Measurements from ENCODE around the gene IGLL1.
"Not testable (repeated sequence)": the region's sequence is repeated elsewhere in the genome, so short reads cannot be mapped to it uniquely, and the experiment has no call there.

The IGLL1 gene

DNA sequence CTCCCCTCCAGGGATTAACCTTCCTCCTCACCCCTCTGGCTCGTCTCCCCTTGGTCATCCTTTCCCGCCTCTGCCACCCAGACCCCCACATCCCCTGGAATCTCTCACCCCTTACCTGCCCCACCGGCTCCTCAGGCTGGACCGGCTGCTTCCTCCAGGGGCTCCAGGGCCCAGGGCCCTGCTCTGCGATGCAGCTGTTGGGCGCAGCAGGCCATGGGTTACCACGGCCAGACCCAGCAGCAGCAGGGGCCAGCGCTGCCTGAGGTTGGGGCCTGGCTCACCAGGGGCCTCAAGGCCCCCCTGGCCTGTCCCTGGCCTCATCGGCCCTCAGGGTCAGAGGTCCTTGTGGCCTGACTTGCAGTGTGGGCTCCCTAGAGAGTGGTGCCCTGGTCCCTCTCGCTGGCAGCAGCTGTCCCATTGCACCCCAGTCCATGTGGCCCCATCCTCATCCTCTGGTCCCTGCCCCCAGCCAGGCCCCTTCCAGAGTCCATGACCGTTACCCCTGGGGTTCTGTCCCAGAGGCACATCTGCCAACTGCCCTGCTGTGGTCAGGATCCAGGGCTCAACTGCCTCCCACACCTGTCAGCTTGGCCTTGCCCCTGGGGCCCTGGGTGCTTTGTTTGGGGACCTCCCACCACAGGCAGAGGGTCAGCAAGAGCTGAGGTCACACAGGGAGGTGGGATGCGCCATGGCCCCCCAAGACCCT lies at the start of gene IGLL1:
Gene IGLL1 (minus strand): TSS at position 421 of the 706 bp plus-strand sequence. CDS start 100 bp downstream, at position 321.
- no peak for DNase-seq

DNA sequence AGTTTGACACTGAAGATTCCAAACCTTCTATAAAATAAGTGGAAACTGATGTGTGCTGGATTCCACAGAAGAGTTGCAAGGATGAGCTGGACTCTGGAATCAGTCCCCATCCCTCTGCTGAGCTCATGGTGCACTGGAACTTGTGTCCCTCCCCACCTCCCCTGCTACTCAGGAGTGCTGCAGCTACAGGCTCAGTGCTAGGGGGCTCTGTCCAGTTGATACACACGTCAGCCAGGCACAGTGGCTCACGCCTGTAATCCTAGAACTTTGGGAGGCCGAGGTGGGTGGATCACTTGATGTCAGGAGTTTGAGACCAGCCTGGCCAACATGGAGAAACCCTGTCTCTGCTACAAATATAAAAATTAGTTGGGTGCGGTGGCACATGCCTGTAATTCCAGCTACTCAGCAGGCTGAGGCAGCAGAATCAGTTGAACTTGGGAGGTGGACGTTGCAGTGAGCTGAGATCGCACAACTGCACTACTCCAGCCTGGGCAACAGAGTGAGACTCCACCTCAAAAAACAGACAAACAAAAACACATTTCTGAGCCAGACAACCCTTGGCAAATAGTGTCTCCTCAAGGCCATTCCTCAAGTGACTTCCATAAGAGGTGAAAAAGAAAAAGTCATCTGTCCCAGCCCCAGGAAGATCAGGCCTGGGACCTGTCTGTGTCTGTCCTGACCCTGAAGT lies 48.1 kb upstream of the IGLL1 start:
- not testable (repeated sequence) for DNase-seq

DNA sequence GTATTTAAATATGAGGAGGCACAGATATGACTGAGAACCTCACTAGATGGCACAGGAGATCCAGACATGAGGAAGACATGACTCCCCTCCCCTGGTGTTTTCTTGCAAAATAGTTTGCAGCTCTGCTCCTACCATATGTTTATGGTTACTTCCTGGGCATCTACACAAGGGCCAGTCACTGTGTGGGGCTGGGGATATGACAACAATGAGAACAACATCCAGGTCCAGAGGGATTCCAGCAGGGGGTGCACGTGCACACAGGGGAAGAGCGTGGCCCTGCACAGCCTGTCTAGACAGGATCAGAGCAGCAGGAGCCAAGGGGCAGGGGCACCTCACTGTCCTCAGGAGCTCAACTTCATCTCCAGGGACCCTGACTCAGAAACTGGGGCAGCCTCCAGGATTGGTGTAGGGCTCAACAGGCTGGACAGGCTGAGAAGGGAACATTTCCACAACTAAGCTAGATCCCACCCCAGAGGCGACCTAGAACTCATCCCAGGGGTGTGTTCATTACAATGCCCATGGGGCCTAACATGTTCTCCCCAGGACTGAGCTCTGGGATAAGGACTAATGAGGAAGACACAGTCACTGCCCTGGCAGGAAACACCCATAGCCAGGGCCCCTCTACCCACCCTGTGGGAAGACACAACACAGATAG lies 47.4 kb upstream of the IGLL1 start:
- DNase-seq = not testable (repeated sequence)

DNA sequence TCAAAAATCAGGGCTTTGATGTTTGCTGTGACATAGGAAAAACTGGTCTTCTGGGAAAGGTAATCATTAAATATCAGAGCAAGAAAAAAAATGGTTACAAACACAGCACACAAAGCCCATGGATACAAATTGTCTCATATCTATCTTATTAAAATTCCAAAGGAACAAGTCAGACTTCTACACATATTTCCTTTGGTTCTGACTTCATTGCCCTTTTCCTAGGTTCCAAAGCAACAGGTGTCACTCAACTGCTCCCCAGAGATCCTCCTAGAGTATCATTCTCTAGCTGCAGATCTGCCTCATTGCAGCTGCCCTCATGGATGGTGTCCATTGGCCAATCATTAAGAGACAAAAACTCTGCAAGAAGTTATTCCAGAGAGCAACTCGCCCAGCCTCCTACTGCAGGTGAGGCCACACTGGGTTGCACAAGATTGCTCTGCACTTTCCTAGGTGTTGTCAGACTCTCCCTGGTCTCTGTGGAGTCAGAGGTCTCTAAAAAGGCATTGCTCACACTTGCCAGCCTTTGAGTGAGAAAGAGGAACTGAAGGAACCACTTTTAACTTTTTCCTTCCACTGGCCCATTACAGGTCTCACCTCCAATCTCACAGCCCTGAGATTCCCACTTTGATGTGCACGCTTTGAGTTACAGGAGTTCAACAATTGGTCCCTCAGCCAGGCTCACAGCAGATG lies 46.3 kb upstream of the IGLL1 start:
- no peak for DNase-seq

DNA sequence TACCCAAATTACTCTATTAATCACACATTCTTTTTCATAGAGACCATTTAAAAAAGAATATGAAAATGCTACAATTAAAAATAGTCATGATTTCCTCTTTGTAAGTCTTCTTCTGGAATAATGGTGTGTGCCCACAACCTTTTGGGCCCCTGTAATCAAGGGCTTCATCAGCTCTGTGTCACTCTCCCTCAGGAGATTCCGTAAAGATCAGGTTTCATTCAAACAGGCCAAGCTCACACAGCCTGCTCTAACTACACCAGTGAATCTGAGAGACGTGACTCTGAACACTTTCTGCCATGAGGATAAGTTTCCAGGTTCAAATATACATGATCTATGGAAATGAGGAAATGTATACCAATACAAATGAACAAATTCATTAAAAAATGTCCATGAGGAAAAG lies 42.5 kb upstream of the IGLL1 start:
- DNase-seq = no peak

DNA sequence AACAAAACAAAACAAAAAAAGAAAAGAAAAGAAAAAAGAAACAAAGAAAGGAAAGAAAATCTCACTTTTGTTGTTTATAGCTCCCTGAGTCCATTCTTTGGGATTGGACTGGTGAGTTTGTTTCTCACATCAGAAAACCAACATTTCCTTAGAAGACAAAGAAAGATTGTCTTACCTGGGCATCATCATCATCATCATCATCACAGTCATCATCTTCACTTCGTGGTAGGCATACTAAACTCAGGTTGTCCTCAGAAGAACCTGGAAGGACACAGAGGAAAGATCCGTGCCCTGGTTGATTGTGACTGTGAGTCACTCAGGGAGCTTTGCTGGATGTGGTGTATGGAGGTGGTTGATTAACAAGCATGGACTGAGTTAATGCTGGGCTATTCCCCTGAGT lies 41.8 kb upstream of the IGLL1 start:
- DNase-seq = not testable (repeated sequence)

DNA sequence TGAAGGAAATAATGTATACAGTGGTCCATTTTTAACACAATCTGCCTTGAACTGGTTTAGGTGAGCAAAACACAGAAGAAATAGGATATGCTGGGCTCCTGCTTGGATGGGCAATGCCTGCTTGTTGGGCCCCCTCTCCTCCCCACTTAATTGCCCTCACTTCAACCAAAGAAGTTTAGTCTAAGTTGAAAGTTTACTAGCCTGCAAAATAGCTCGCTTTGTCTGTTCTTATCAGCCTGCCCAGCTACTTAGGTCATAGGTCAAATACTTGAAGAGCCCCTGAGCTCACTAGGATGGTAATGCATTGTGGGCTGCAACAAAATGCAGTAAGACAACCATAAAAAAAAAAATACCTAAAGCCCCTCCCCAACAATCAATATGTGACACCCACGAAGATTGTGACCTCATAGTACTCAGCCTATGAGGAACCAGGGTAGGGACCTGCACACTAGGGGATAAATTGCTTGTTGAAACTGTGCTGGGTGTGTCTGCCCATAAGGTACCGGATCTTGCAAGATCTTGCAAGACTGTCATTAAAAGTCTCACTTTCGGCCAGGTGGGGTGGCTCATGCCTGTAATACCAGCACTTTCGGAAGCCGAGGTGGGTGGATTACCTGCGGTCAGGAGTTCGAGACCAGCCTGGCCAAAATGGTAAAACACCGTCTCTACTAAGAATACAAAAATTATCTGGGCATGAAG lies 41.1 kb upstream of the IGLL1 start:
- no peak for DNase-seq

DNA sequence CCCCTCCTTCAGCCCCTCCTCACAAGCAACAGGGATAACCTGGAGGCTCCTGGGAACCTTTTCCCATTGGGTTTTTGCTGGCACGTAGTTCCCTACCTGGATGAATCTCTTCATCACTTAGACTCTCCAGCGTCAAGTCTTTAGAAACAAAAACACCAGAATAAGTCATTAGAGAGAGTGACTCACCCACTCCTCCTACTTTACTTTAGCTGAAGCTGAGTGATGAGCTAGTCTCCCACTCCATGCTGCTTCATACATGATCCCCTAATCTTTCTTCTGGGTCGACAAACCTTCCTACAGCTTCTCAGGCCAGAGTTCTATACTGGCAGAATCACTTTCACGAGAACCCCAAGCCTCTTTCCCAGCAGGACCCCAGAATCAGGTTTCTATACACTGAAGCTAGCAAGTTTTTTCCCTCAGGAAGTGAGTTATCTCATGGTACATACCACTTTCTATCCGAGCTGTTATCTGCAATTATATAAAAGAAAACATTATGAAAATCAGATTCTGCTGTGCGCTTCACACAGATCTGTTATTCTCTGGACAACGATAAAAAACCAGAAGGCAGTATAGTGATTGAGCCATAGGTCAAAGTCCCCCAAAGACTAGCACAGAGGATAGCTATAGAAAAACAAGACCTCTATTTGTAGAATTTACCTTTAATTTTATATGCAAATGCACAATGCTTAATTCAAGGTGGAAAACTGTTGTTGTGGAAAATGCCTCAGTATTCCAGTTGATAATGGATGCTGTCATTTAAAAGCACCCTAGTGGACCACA lies 33.3 kb upstream of the IGLL1 start:
- DNase-seq = no peak

DNA sequence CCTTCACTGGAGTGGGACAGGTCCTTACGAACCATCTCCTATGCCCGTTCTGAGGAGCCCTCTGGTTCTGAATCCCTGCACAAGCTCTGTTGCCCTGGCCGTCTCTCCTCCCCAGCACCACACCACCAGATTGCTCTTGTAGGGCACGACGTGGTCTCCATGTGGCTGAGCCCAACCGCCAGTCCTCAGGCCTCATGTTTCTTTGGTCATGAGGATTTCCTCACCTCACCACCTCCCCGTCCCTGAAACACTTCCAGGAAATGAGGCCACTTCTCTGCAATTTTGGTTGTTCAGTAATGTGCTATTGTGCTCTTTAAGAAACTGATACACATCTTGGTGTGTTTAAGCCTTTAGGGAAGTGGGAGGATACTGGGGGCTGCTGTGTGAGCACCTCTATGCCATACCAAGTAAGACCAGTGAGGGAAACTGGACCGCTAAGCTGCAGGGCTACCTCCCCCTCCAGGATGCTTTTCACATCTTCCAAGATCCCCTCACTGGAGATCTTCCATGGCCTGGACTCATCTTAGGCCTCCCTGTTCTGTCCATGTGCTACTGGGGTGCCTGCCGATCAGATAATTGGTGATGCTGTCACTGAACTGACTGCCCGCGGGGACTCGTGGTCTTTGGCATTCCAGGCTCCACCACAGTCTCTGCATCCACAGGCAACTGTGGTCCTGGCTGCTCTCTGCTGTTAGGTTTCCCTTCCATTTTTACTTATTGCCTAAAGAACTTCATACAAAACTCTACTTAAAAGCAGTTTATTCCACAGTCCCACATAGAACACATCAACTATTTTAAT lies 30.1 kb upstream of the IGLL1 start:
- no peak for DNase-seq

DNA sequence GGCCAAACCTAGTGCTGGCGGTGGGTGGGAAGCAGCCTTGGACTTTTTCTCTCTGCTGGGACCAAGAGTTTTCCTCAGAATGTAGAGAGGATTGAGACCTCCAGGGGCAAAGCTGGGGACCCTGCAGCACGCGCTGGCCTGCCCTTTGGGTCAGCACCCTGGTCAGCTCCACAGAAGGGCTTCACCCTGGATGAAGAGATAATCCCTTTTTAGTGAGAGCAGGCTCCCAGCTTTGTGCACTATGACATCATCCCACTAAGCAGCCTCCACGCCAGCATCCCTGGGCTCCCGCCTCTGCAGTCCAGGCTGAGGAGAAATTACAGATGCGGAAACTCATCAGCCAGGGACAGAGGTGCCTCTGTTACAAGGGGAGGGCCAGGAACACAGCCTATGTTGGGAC lies 28.5 kb upstream of the IGLL1 start:
- no peak for DNase-seq

DNA sequence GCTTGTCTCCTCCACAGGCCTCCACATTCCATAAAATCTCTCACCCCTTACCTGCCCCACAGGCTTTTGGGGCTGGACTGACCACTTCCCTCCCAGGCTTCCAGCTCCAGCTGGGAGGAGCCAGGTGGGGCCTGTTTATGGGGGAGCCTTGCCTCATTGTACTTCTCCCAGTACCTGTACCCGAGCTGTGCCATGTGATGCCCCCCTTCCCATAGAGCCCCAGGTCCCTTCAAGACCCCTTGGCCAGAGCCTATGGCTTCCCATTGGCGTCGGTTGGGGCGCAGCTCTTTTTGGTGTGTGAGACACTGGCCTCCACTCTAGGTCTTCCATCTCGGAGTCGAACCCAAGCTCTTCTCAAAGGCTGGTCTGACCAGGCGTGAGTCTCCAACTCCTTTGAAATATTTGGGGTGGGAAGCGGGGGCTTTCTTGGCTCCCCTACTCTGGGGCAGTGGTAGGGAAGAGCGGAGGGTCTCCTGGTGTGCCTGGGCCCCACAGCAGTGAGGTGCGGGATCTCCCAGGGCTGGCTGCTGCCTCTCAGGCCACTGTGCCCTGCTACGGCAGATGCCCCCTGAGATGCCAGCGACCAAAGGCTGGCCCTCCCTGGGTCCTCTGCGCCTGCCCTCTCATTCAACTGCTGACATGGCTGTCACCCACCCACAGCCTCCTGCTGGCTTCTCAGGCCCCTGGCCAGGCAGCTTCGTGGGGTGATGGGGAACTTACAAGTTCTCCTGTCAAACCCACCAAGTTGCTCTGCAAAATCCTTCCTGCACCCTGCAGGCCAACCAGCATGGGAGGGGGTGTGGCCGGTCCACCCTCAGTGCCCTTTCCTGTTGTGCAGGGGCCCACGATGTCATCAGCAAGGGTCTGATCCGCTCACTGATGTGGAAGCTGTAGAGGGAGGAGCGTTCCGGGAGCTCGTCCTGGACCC lies 26.4 kb upstream of the IGLL1 start:
- DNase-seq = no peak

DNA sequence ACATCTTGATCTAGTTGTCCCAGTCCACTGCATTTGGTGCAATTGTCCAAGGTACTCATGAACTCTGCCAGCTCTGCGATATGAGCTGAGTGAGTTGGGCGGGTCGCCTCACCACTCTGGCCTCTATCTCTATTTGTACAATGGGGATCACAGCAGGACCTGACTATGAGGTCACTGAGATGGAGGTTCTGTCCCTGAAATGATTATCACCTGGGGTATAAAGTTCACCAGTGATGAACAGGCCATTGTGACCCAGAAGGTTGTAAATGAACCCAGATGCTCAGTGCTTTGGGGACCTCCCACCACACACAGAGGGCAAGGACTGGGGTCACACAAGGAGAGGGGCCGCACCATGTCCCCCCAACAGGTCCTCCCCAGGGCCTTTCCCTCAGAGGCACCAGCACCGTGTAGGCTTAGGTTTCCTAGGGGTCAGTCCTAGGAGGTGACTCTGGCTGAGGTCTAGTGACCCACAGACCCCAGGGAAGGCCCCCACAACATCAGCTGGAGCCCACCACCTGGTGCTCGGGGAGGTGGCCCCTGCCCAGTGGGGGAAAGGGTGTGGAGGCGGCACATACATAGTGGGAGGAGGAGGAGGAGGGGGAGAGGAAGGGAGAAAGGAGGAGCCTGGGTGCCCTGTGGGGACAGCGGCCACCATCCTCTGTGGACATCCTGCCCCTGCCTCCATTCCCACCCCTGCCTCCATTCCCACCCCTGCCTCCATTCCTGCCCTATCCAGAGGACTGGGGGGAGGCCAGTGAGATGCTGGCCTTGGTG lies 25.0 kb upstream of the IGLL1 start:
- DNase-seq = no peak

DNA sequence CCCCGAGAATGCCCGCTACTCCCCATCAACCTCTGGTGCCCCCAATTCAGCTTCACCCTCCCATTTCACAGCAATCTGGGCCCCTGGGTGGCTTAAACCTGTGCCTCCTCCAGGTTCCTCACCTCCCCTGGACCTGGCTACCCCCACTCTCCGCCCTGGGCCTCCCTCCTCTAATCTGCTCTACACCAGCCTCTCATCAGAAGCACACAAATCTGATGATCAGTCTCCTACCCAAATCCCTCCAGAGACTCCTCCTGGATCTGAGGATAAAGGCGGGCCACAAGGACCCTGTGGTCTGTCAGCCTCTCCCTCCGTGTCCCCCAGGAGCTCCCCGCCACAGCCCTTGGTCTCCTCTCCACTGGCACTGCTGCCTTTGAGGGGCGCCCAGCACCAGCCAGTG lies 23.2 kb upstream of the IGLL1 start:
- DNase-seq = no peak

DNA sequence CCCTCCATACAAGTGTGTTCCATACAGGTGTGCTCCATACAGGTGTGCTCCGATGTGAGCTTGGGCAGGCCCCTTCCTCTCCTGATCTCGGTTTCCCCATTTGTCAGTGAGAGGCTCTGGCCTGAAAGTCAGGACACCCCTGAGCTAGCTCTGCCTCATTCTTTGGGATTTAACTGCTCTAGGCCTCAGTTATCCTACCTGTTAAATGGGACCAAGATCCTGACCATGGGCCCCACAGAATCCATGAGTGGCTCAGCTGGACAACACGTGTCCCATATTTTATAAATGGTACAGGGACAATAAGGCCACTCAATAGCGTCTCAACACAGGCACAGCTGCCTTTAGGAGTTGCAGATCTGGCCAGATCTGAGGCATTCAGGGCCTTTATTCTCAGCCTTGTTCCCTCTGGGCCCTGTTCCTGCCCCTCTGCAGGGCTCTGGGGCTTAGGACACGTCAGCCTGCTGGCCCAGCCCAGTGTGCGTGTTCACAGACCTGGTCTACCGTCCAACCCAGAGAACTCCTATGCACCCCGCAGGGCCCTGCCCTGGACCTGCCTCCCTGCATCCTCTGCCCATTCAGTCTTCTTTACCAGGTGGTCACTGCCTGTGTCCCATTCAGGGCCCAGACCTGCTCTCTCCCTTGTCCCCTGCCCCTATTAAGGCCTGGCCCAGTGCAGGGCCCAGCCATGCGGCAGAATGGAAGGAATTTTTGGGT lies 18.9 kb upstream of the IGLL1 start:
- no peak for DNase-seq

DNA sequence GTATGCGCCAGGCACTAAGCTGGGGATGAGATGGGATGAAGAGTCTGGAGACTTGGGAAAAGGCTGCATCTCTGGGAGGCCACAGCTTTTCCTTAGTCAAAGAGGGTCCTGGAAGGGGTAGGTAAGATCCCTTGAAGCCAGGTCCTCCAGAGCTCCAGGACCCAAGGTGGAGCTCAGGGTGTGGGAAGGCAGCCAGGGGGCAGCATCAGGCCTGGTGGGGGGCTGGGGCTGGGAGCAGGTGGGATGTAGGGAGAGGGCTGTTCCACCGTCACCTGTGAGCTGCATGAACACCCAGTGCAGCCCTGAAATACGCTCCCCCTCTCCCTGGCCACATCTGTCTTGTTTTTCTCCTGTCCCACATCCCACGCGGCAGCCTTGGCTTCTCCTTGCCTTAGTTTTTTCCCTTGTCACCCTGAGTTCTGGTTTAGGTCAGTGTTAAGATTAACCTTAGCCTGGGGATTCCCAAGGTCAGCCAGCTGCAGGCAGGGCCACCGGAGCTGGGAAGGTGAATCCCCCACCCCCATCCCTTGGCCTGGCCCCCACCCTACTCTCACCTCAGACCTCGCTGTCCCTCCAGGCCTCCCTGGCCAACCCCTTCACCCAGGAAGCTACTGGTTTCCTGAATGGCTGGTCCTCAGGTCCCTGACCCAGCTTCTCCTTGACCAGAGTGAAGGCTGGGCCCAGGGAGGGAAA lies 17.6 kb upstream of the IGLL1 start:
- not testable (repeated sequence) for DNase-seq

DNA sequence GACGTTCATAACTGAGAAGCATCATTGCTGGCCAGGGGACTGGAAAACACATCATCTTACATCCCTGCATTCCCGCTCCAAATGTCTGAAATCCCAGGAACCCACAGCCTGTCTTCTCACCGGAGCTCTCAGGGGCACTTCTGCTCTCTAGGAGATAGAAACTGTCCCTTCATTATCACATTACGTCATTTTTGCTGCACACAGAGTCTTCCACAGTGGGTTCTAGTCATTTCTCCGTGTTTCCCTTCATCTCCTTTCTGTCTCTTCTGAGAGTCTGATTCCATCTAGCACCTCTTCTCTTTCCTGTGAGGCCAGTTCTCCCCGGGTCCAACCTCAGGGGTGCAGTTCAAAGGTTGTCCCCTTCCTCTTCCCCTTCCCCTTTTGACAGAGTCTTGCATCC lies 15.8 kb upstream of the IGLL1 start:
- not testable (repeated sequence) for DNase-seq

DNA sequence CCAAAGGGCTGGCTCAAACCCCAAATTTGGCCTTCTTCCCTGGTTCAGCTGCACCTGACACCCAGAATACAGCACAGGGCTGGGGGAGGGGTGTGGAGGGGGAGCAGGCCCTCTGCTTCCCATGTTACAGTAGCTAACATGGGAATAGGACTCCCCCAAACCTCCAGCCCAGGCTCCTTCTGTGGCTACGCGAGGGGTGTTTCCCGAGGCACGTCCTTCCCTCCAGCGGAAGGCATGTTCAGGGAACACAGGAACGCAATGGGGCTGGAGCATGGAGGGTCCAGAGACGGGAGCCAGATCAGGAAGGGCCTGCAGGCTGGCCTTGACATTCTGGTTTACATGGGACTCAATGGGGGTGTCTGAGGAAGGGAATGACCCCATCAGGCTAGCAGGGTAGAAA lies 11.8 kb upstream of the IGLL1 start:
- DNase-seq = no peak

All from NCI-H187 treated with DMSO at 0.1 percent for 48 hours (cell line).